ENCODE results near the gene NACA2. TPM values are rescaled to one million over a fixed set of nuclear protein-coding genes. Genes with fewer than 3 reads are reported as not detected.

Gene NACA2
- total and polyA plus RNA-seq, 2 of the 13 experiments (the other 11 are each of a cell fraction or from before 2014, with no cell fraction given): 0.21 TPM; not detected in 1

DNA sequence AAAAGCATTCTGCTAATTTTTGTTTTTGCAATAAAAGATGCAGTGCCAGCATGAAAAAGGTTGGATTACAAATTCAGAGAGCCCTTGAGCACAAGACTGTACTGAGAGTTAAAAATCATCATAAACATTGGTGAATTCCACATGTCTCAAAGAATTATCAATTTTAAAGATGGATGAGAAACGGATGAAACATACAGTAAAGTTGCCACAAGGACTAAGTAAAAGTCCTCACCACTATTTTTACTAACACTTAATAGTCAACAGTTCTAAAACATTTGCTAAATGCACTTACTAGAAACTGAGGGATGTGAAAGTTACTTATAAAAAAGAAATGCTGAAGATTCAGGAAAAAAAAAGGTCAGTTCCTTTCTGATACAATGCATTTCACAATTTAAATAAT, 25.8 kb upstream of the NACA2 start (continued):
- TF ChIP-seq, protein P1, sequence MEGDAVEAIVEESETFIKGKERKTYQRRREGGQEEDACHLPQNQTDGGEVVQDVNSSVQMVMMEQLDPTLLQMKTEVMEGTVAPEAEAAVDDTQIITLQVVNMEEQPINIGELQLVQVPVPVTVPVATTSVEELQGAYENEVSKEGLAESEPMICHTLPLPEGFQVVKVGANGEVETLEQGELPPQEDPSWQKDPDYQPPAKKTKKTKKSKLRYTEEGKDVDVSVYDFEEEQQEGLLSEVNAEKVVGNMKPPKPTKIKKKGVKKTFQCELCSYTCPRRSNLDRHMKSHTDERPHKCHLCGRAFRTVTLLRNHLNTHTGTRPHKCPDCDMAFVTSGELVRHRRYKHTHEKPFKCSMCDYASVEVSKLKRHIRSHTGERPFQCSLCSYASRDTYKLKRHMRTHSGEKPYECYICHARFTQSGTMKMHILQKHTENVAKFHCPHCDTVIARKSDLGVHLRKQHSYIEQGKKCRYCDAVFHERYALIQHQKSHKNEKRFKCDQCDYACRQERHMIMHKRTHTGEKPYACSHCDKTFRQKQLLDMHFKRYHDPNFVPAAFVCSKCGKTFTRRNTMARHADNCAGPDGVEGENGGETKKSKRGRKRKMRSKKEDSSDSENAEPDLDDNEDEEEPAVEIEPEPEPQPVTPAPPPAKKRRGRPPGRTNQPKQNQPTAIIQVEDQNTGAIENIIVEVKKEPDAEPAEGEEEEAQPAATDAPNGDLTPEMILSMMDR (CRISPR knock-in tag; IDR thresholded peaks at IDR 0.05): no peak
- TF ChIP-seq ZKSCAN5 (CRISPR knock-in tag; IDR thresholded peaks at IDR 0.05): no peak
- no peak for TF ChIP-seq CREM (IDR thresholded peaks at IDR 0.05)
- no peak for TF ChIP-seq CREM (CRISPR knock-in tag; IDR thresholded peaks at IDR 0.05)
- no peak for TF ChIP-seq SPEN (CRISPR knock-in tag; IDR thresholded peaks at IDR 0.05; ENCODE audit: low read depth)

DNA sequence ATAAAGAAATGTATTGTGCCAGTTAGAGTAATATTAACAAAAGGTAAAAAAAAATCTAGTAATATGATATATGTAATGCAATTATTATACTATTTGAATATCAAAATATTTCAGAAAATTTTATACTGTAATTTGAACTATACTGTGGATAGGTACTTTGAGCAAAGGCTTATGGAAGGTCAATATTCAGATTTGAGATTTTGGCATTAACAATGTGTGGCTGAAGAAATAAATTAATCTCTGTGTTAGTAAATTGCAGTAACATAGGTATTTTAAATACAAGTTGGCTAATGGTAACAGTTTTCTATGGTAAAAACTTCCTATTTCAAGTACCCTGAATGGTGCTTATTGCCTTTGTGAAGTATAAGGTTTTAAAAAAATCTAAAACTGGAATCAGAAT, 23.2 kb upstream of the NACA2 start:
- no peaks in the 10 kb centered on the region for H3K27me3 ChIP-seq (ENCODE audit: control insufficient read depth in 1 of 2, insufficient read depth in 2 of 2, low read length in 2 of 2)
- H3K36me3 ChIP-seq (replicated peaks in 1 of 2; ENCODE audit: control insufficient read depth in 1 of 2, insufficient read depth in 2 of 2, low read length in 2 of 2): no peaks in the 10 kb centered on the region
- no peak overlapping the region for H3K4me3 ChIP-seq (replicated peaks in 1 of 3; ENCODE audit: insufficient read depth in 1 of 3, low read depth in 2 of 3, low read length in 3 of 3)
- no peak for FAIRE-seq
- H3K4me1 ChIP-seq (ENCODE audit: insufficient read depth, low read length): 0 out of 2 replicates have a peak, but pooled peaks cover 6% of the 10 kb centered on the region
- H3K9ac ChIP-seq (ENCODE audit: insufficient read depth, low read depth, low read length): no peak overlapping the region
- BruUV-seq (replicated peaks): no TSS peak
- in situ Hi-C loops (cut with HindIII; ENCODE audit: extremely low pct_ligation_motif_present, low pct_unique_long_range_greater_than_20kb): no loop called here
- intact Hi-C loops (cut with micrococcal nuclease; ENCODE audit: unreplicated experiment): loop anchor here (10.0 kb wide), 1 partner anchor 1661 kb away; no protein-coding TSS in a partner anchor
- H2AFZ ChIP-seq (ENCODE audit: low read length): no peak overlapping the region
- H3K4me2 ChIP-seq (ENCODE audit: low read depth, low read length): no peak overlapping the region
- peaks cover 5% of the 10 kb centered on the region for H3K9me3 ChIP-seq (ENCODE audit: low read length)
- H4K20me1 ChIP-seq (ENCODE audit: insufficient read depth, low read length): no peaks in the 10 kb centered on the region
- ATAC-seq: no peak
- no peak for DNase-seq (ENCODE audit: low spot score)
- no peaks in the 10 kb centered on the region for H3K79me2 ChIP-seq (ENCODE audit: insufficient read depth, low read length)
- H3K27ac ChIP-seq (ENCODE audit: extremely low read length, insufficient read depth, low read length): no peak overlapping the region
- CTCF ChIA-PET (ENCODE audit: low intra/inter-chr PET ratio, low total read pairs): no interaction called here
- POLR2A ChIA-PET: no interaction called here
- TF ChIP-seq HOXA9 (CRISPR knock-in tag; IDR thresholded peaks at IDR 0.05; ENCODE audit: borderline replicate concordance): no peak
- TF ChIP-seq, protein P2, sequence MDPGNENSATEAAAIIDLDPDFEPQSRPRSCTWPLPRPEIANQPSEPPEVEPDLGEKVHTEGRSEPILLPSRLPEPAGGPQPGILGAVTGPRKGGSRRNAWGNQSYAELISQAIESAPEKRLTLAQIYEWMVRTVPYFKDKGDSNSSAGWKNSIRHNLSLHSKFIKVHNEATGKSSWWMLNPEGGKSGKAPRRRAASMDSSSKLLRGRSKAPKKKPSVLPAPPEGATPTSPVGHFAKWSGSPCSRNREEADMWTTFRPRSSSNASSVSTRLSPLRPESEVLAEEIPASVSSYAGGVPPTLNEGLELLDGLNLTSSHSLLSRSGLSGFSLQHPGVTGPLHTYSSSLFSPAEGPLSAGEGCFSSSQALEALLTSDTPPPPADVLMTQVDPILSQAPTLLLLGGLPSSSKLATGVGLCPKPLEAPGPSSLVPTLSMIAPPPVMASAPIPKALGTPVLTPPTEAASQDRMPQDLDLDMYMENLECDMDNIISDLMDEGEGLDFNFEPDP (CRISPR knock-in tag; conservative IDR thresholded peaks at IDR 0.05): no peak
- no peak for TF ChIP-seq NRL (CRISPR knock-in tag; IDR thresholded peaks at IDR 0.05; ENCODE audit: borderline replicate concordance)
- TF ChIP-seq, protein P3, sequence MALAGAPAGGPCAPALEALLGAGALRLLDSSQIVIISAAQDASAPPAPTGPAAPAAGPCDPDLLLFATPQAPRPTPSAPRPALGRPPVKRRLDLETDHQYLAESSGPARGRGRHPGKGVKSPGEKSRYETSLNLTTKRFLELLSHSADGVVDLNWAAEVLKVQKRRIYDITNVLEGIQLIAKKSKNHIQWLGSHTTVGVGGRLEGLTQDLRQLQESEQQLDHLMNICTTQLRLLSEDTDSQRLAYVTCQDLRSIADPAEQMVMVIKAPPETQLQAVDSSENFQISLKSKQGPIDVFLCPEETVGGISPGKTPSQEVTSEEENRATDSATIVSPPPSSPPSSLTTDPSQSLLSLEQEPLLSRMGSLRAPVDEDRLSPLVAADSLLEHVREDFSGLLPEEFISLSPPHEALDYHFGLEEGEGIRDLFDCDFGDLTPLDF (CRISPR knock-in tag; IDR thresholded peaks at IDR 0.05): no peak
- TF ChIP-seq, protein P4, sequence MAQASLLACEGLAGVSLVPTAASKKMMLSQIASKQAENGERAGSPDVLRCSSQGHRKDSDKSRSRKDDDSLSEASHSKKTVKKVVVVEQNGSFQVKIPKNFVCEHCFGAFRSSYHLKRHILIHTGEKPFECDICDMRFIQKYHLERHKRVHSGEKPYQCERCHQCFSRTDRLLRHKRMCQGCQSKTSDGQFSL (CRISPR knock-in tag; IDR thresholded peaks at IDR 0.05): no peak
- TF ChIP-seq, protein P5, sequence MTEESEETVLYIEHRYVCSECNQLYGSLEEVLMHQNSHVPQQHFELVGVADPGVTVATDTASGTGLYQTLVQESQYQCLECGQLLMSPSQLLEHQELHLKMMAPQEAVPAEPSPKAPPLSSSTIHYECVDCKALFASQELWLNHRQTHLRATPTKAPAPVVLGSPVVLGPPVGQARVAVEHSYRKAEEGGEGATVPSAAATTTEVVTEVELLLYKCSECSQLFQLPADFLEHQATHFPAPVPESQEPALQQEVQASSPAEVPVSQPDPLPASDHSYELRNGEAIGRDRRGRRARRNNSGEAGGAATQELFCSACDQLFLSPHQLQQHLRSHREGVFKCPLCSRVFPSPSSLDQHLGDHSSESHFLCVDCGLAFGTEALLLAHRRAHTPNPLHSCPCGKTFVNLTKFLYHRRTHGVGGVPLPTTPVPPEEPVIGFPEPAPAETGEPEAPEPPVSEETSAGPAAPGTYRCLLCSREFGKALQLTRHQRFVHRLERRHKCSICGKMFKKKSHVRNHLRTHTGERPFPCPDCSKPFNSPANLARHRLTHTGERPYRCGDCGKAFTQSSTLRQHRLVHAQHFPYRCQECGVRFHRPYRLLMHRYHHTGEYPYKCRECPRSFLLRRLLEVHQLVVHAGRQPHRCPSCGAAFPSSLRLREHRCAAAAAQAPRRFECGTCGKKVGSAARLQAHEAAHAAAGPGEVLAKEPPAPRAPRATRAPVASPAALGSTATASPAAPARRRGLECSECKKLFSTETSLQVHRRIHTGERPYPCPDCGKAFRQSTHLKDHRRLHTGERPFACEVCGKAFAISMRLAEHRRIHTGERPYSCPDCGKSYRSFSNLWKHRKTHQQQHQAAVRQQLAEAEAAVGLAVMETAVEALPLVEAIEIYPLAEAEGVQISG (CRISPR knock-in tag; IDR thresholded peaks at IDR 0.05): no peak
- TF ChIP-seq MYC (CRISPR knock-in tag; IDR thresholded peaks at IDR 0.05; ENCODE audit: borderline replicate concordance): no peak
- no peak for TF ChIP-seq BHLHE40 (IDR thresholded peaks at IDR 0.05; ENCODE audit: low read length)
- TF ChIP-seq KLF13 (CRISPR knock-in tag; IDR thresholded peaks at IDR 0.05): no peak

Data from HepG2 (cell line).